ENCODE data around the gene HSPB6. TPM values are rescaled to one million over a fixed set of nuclear protein-coding genes. Genes with fewer than 3 reads are reported as not detected.

Gene HSPB6
- total RNA-seq, 1 experiment from 2014 or later: 0.87 TPM

DNA sequence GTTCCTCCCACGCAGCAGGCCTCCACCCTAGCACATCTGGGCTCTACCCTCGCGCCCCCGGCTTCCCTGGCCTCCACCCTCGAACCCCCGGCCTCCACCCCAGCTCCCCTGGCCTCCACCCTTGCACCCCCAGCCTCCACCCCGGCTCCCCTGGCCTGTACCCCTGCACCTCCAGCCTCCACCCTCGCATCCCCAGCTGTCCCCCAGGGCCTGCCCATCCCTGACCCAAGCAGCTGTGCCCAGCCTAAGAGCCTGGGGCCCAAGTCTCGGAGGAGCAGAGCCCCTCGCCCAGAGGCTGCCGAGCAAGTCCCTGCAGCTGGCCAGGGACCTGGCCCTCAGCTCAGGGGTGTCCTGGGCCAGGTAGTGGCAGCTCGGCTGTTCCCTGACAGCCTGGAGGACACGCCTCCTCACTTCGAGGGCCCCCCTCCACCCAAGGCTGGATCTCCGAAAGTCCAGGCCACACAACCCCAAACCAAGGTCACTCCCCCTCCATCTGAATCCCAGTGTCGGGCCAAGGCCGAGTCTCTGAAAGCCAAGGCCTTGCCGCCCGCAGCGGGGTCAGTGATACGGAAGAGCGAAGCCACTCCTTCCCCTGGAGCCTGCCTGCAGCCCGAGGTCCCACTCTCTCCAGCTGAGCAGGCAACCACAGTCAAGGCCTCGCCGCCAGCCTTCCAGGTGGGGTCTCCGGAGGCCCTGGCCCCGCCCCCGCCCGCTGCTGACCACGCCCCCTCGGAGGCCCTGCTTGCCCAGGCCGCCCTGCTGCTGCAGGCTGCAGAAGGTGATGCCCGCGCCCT is 10.7 kb upstream of the HSPB6 start:
- no peaks in the 10 kb centered on the region for H3K36me3 ChIP-seq (ENCODE audit: control insufficient read depth, insufficient read depth, low read length)
- CTCF ChIA-PET: no interaction called here
- 0 out of 2 replicates have a peak, but pooled peaks have one; percentile 7 for ATAC-seq
- no peak for DNase-seq (ENCODE audit: low read depth, low spot score)
- H3K4me1 ChIP-seq (ENCODE audit: control insufficient read depth, insufficient read depth, low read length): no peaks in the 10 kb centered on the region
- no peak for TF ChIP-seq TCF7L2 (IDR thresholded peaks at IDR 0.05; ENCODE audit: low read depth, low read length)
- no peak for TF ChIP-seq SIN3A (IDR thresholded peaks at IDR 0.05; ENCODE audit: borderline replicate concordance, insufficient read depth, low read depth, low read length)
- TF ChIP-seq, protein P1, sequence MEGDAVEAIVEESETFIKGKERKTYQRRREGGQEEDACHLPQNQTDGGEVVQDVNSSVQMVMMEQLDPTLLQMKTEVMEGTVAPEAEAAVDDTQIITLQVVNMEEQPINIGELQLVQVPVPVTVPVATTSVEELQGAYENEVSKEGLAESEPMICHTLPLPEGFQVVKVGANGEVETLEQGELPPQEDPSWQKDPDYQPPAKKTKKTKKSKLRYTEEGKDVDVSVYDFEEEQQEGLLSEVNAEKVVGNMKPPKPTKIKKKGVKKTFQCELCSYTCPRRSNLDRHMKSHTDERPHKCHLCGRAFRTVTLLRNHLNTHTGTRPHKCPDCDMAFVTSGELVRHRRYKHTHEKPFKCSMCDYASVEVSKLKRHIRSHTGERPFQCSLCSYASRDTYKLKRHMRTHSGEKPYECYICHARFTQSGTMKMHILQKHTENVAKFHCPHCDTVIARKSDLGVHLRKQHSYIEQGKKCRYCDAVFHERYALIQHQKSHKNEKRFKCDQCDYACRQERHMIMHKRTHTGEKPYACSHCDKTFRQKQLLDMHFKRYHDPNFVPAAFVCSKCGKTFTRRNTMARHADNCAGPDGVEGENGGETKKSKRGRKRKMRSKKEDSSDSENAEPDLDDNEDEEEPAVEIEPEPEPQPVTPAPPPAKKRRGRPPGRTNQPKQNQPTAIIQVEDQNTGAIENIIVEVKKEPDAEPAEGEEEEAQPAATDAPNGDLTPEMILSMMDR (IDR thresholded peaks at IDR 0.05): no peak
- TF ChIP-seq POLR2AphosphoS5 (IDR thresholded peaks at IDR 0.05; ENCODE audit: low read depth, low read length): no peak
- TF ChIP-seq, protein P2, sequence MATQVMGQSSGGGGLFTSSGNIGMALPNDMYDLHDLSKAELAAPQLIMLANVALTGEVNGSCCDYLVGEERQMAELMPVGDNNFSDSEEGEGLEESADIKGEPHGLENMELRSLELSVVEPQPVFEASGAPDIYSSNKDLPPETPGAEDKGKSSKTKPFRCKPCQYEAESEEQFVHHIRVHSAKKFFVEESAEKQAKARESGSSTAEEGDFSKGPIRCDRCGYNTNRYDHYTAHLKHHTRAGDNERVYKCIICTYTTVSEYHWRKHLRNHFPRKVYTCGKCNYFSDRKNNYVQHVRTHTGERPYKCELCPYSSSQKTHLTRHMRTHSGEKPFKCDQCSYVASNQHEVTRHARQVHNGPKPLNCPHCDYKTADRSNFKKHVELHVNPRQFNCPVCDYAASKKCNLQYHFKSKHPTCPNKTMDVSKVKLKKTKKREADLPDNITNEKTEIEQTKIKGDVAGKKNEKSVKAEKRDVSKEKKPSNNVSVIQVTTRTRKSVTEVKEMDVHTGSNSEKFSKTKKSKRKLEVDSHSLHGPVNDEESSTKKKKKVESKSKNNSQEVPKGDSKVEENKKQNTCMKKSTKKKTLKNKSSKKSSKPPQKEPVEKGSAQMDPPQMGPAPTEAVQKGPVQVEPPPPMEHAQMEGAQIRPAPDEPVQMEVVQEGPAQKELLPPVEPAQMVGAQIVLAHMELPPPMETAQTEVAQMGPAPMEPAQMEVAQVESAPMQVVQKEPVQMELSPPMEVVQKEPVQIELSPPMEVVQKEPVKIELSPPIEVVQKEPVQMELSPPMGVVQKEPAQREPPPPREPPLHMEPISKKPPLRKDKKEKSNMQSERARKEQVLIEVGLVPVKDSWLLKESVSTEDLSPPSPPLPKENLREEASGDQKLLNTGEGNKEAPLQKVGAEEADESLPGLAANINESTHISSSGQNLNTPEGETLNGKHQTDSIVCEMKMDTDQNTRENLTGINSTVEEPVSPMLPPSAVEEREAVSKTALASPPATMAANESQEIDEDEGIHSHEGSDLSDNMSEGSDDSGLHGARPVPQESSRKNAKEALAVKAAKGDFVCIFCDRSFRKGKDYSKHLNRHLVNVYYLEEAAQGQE (IDR thresholded peaks at IDR 0.05; ENCODE audit: insufficient read depth in 1 of 2, low read depth in 2 of 2, low read length in 1 of 2): no peak
- POLR2A ChIA-PET: interaction anchor here (0.6 kb wide), 1 partner anchor 116 kb away, joined by 6 read pairs; no protein-coding TSS in a partner anchor
- in situ Hi-C loops (cut with HindIII; ENCODE audit: low pct_unique_long_range_greater_than_20kb, low sequenced_read_pairs) (no loop called here), intact Hi-C loops (cut with micrococcal nuclease; ENCODE audit: unreplicated experiment) (no loop called here)
- no peaks in the 10 kb centered on the region for H3K9me3 ChIP-seq (ENCODE audit: control insufficient read depth, insufficient read depth, low read depth, low read length)
- H3K27ac ChIP-seq (ENCODE audit: low read length): no peak overlapping the region
- H3K27me3 ChIP-seq (ENCODE audit: control insufficient read depth, insufficient read depth, low read length): no peaks in the 10 kb centered on the region
- BruUV-seq (replicated peaks): no TSS peak
- H3K4me3 ChIP-seq (ENCODE audit: low read depth in 2 of 2, low read length in 2 of 2): no peak overlapping the region

DNA sequence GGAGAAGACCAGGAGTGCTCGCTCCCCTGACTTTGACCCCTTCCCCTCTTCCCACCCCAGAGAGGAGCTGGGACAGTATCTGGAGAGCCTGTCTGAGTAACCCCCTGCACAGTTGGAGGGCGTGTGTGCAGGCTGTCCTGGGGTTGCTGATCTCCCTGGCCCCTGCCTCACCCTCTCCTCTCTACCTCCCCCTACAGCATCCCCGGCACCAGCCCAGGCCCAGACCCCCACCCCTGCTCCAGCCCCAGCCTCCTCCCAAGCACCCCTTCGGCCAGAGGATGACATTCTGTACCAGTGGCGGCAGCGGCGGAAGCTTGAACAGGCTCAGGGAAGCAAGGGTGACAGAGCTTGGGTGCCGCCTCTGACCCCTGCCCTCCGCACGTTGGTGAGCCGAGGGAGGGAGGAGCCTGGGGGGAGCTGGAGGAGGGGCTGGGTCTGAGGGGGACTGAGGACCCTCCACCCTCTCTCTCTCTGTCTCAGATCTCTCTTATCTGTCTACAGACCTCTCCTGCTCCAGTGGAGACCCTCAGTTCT is 9.8 kb upstream of the HSPB6 start:
- no peaks in the 10 kb centered on the region for H3K36me3 ChIP-seq (ENCODE audit: control insufficient read depth, insufficient read depth, low read length)
- in situ Hi-C loops (cut with HindIII; ENCODE audit: low pct_unique_long_range_greater_than_20kb, low sequenced_read_pairs): no loop called here
- CTCF ChIA-PET: no interaction called here

More for the DNA sequence above, 9.8 kb upstream of the HSPB6 start:
- POLR2A ChIA-PET: no interaction called here
- TF ChIP-seq, protein P2 (IDR thresholded peaks at IDR 0.05; ENCODE audit: insufficient read depth in 1 of 2, low read depth in 2 of 2, low read length in 1 of 2): no peak
- TF ChIP-seq, protein P1 (IDR thresholded peaks at IDR 0.05): no peak
- no peaks in the 10 kb centered on the region for H3K27me3 ChIP-seq (ENCODE audit: control insufficient read depth, insufficient read depth, low read length)
- DNase-seq (ENCODE audit: low read depth, low spot score) (no peak), ATAC-seq (peak; percentile 18; the same call in 1 of the 2 replicates)
- H3K4me3 ChIP-seq (ENCODE audit: low read depth in 2 of 2, low read length in 2 of 2): no peak overlapping the region
- H3K9me3 ChIP-seq (ENCODE audit: control insufficient read depth, insufficient read depth, low read depth, low read length): no peaks in the 10 kb centered on the region
- intact Hi-C loops (cut with micrococcal nuclease; ENCODE audit: unreplicated experiment): no loop called here
- H3K4me1 ChIP-seq (ENCODE audit: control insufficient read depth, insufficient read depth, low read length): no peaks in the 10 kb centered on the region
- no peak overlapping the region for H3K27ac ChIP-seq (ENCODE audit: low read length)
- no TSS peak for BruUV-seq (replicated peaks)
